Breast epithelium (tissue), 3 donors: ENCODE results near the gene ASB6.

Experiments
- CTCF ChIP-seq, 3 donors: fragments of 450-650 bp; IDR thresholded peaks; one replicate each; pipeline ENCODE4 v1.5.1; 2016 to 2017; ENCODE audit warnings: antibody characterized with exemption in 3 of 3, mild to moderate bottlenecking in 3 of 3, moderate library complexity in 3 of 3
- POLR2A ChIP-seq: fragments of 450-650 bp; IDR thresholded peaks from one replicate; pipeline ENCODE4 v1.6.1; 2016; ENCODE audit warnings: antibody characterized with exemption, mild to moderate bottlenecking, moderate library complexity
- POLR2AphosphoS5 ChIP-seq, 3 donors: sonication (generic); formaldehyde crosslinking; IDR thresholded peaks; one replicate each; pipeline ENCODE4 v1.6.1; 2017; ENCODE audit warnings: antibody characterized with exemption in 3 of 3

- TF ChIP-seq CTCF (IDR thresholded peaks at IDR 0.05) (no peak), POLR2AphosphoS5 (IDR thresholded peaks at IDR 0.05) (no peak), POLR2A (no peak)
Measured at GRCh38 chr9:129612815-129613519, 29.0 kb downstream of the ASB6 start.
